NCI-H1694 (cell line): ENCODE data around the gene TMEM121B.

ENCODE experiments used
- DNase-seq: peaks from one replicate; lab custom pipeline; 2025; lab: John Stamatoyannopoulos, UW

TMEM121B gene

GRCh38 chr22:17087498-17088131 is 33.5 kb downstream of the TMEM121B start:
- no peak for DNase-seq

- DNase-seq, result no peak
Measured at GRCh38 chr22:17086788-17087497, 34.2 kb downstream of the TMEM121B start.

GRCh38 chr22:17086296-17086695 is 34.9 kb downstream of the TMEM121B start:
- DNase-seq, result no peak

- no peak for DNase-seq
Measured at GRCh38 chr22:17085277-17086181, 35.6 kb downstream of the TMEM121B start.

GRCh38 chr22:17084554-17085276 is 36.4 kb downstream of the TMEM121B start, which contains the start of gene IL17RA:
Gene IL17RA (plus strand): TSS chr22:17085000. CDS start chr22:17085092, 92 bp downstream.
- DNase-seq, result peak; percentile 54

- DNase-seq, result no peak
Measured at GRCh38 chr22:17083811-17084441, 37.2 kb downstream of the TMEM121B start.

- DNase-seq, result no peak
Measured at GRCh38 chr22:17083255-17083654, 37.9 kb downstream of the TMEM121B start.

- no peak for DNase-seq
Measured at GRCh38 chr22:17079572-17079971, 41.6 kb downstream of the TMEM121B start.

- no peak for DNase-seq
Measured at GRCh38 chr22:17077255-17077654, 43.9 kb downstream of the TMEM121B start.

- DNase-seq, result no peak
Measured at GRCh38 chr22:17074648-17075002, 46.5 kb downstream of the TMEM121B start.

- no peak for DNase-seq
Measured at GRCh38 chr22:17072877-17073276, 48.3 kb downstream of the TMEM121B start.
